ENCODE measurements around the gene MAPT.

The MAPT gene

GRCh38 chr17:45939395-45939794, 45.0 kb downstream of the MAPT start:
- no peak for ATAC-seq
- TF ChIP-seq GLIS3 (CRISPR knock-in tag; IDR thresholded peaks at IDR 0.05): no peak

GRCh38 chr17:45940293-45940692, 45.9 kb downstream of the MAPT start:
- TF ChIP-seq ISL1 (CRISPR knock-in tag; IDR thresholded peaks at IDR 0.05) (no peak), RARB (CRISPR knock-in tag; IDR thresholded peaks at IDR 0.05) (no peak), CSRNP3 (CRISPR knock-in tag; IDR thresholded peaks at IDR 0.05) (no peak), ZC3H10 (CRISPR knock-in tag; IDR thresholded peaks at IDR 0.05) (no peak), ZFP3 (CRISPR knock-in tag; IDR thresholded peaks at IDR 0.05) (no peak), BACH2 (CRISPR knock-in tag; IDR thresholded peaks at IDR 0.05; ENCODE audit: borderline replicate concordance) (no peak), CSDC2 (CRISPR knock-in tag; IDR thresholded peaks at IDR 0.05) (no peak), GLIS3 (CRISPR knock-in tag; IDR thresholded peaks at IDR 0.05) (no peak), TSHZ2 (CRISPR knock-in tag; IDR thresholded peaks at IDR 0.05) (no peak), ESRRG (CRISPR knock-in tag; IDR thresholded peaks at IDR 0.05) (no peak), ZNF70 (CRISPR knock-in tag; IDR thresholded peaks at IDR 0.05) (no peak), PPARA (CRISPR knock-in tag; IDR thresholded peaks at IDR 0.05; ENCODE audit: borderline replicate concordance) (no peak), OSR1 (CRISPR knock-in tag; IDR thresholded peaks at IDR 0.05) (no peak)
- ATAC-seq: no peak

GRCh38 chr17:45940826-45941225, 46.5 kb downstream of the MAPT start:
- ATAC-seq: no peak
- TF ChIP-seq ZNF8 (CRISPR knock-in tag; IDR thresholded peaks at IDR 0.05) (no peak), PATZ1 (CRISPR knock-in tag; IDR thresholded peaks at IDR 0.05; ENCODE audit: borderline replicate concordance) (no peak), BACH2 (CRISPR knock-in tag; IDR thresholded peaks at IDR 0.05; ENCODE audit: borderline replicate concordance) (no peak), PPARA (CRISPR knock-in tag; IDR thresholded peaks at IDR 0.05; ENCODE audit: borderline replicate concordance) (no peak), TCF4 (CRISPR knock-in tag; IDR thresholded peaks at IDR 0.05; ENCODE audit: borderline replicate concordance) (no peak), ISL1 (CRISPR knock-in tag; IDR thresholded peaks at IDR 0.05) (no peak), GLIS3 (CRISPR knock-in tag; IDR thresholded peaks at IDR 0.05) (no peak), TSHZ2 (CRISPR knock-in tag; IDR thresholded peaks at IDR 0.05) (no peak), RARB (CRISPR knock-in tag; IDR thresholded peaks at IDR 0.05) (no peak), ZNF70 (CRISPR knock-in tag; IDR thresholded peaks at IDR 0.05) (no peak), CSRNP3 (CRISPR knock-in tag; IDR thresholded peaks at IDR 0.05) (no peak), ZNF565 (CRISPR knock-in tag; conservative IDR thresholded peaks at IDR 0.05; ENCODE audit: low read depth) (no peak), POU6F1 (CRISPR knock-in tag; IDR thresholded peaks at IDR 0.05; ENCODE audit: borderline replicate concordance, low read depth) (no peak), SNAI2 (CRISPR knock-in tag; IDR thresholded peaks at IDR 0.05) (no peak), ZC3H10 (CRISPR knock-in tag; IDR thresholded peaks at IDR 0.05) (no peak)

Measured in SK-N-SH treated with all-trans-retinoic acid at 6 μM for 48 hours (cell line).